Stimulated activated CD8-positive, alpha-beta memory T cell treated with anti-CD3 and anti-CD28 coated beads, Interleukin-15, amount 100 ng/mL, for 48 hours (primary cell): ENCODE data around the gene ARFIP1.

ENCODE experiments used
- DNase-seq, 2 donors: peaks; one replicate each; pipeline ENCODE4 v3.0.0-alpha.2; 2020; ENCODE audit warnings: low read depth in 2 of 2

The ARFIP1 gene

GRCh38 chr4:152938237-152938947 lies 158.6 kb downstream of the ARFIP1 start:
- DNase-seq: no peak

DNA sequence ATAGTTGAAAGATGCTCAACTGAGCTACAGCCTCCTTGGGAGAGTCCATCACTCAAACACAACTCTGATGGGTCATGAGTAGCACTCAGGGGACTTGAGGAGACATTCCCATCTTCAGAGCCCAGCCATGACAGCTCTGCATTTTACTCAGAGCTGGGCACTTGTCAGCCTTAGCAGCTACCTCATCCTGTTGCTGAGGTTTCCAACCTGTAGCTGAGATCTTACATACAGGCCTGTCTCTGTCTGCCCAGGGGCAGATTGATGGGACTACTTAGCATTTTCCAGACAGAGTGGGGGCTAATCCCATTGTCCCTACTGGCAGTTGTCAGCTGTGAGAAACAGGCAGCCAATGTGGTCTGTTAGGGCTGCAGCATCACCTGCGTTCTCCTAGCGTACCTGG lies 159.9 kb downstream of the ARFIP1 start:
- no peak for DNase-seq

DNA sequence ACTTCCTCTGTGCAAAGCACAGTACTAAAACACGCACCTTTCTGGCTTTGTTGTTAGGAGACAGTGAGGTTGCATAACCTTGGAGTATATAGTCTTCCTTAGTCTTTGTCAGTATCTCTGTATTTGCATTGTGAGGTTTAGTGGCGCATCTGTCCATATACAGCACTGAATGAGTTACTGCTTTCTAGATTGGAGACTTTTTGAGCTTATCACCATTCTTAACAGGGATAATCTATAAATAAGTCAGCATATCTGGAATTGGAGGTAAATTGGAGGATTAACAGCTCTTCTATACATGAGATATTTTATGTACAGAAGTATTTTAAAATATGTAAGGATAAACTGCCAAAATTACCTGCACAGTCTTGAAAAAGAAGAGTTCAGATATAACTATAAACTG lies 160.7 kb downstream of the ARFIP1 start:
- DNase-seq: no peak

GRCh38 chr4:152941411-152941810 lies 161.7 kb downstream of the ARFIP1 start:
- DNase-seq: no peak

DNA sequence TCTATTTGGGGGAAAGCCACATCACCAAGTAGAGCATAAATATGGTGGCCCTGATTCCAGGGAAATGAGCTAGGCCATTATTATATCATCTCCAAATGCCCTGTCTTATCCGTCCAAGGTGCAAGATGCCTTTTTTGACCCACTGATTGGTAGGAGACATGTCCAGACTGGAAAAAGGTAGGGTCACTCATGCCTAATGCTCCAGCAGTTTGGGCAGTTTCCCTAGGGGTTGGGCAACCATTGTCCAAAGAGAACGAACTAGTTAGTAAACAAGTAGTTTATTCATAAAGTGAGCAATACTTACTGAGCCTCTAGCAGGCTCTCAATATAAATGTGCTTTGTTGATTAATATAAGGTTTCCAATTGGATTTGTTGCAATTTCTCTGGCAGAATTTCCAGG lies 162.6 kb downstream of the ARFIP1 start:
- no peak for DNase-seq

DNA sequence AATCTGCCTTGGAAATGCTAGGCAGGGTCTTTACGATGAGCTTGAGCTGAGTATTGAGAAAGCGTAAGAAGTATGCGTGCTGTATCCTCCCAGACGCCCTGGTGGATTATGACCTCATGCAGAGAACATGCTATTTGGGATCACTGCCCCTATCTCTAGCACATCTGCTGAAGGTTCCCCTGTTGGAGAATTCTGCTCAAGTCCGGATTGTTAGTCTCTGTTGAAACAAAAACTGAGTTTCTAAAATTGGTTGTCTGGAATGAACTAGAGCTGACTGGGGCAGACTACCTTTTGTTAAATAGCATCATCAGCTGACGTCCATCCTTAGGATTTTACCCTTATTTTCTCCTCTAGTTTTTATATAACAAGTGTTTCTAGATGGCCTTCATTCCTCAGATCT lies 163.9 kb downstream of the ARFIP1 start:
- DNase-seq: no peak

DNA sequence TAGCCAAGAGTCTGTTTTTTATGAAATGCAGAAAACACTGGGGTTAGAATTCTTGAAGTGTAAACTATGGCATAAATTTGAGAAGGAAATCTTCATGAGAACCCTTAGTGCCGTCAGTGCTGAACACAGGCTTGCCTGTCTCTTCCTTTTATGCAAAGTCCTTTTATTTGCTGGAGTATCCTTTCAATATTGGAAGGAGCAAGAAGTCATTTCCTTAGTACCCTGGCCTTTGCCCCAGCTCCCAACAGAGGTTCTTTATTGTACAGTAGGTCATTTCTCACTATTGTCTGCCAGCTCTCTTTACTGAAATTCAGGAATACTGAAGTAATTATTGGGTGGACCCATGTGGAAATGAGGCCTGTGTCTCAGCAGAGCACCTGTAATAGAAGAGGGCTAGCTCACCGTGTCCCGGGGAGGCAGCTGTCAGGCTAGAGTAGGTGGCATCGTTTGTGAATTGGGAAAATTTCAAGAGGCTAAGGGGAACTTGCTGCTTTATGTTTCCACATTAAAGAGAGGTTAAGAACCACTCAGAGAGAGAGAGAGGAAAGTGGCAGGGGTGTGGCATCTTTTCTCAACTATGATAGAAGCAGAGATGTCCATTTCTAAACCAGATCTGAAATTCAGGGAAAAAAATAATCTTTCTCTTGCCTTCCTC lies 165.0 kb downstream of the ARFIP1 start:
- no peak for DNase-seq

DNA sequence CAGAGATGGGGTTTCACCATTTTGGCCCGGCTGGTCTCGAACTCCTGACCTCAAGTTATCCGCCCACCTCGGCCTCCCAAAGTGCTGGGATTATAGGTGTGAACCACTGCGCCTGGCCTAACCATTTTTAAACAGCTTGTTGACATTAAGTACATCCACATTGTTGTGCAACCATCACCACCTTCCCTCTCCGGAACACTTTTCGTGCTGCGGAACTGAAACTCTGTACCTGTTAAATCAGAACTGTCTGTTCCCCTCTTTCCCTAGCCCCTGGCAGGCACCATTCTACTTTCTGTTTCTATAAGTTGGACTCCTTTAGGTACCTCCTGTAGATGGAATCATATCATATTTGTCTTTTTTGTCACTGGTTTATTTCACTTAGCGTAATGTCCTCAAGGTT lies 165.9 kb downstream of the ARFIP1 start:
- DNase-seq: no peak

DNA sequence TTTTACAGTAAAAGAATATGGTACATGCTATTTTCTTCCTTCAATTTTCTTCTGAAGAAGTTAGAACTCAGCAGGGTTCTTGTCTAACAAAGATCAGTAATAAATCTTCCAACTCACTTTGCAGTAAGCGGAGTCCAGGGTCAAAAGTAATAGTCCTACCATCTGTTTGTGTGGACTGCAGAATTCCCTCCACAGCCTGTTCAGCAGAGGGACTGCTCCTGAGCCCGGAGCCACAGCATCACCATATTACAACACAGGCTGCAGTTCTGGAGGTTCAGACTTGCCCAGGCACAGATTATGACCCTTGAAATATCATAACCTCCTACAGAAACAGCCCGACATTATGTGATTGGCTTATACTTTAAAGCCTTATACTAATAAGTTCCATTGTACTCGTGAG lies 166.7 kb downstream of the ARFIP1 start:
- no peak for DNase-seq

DNA sequence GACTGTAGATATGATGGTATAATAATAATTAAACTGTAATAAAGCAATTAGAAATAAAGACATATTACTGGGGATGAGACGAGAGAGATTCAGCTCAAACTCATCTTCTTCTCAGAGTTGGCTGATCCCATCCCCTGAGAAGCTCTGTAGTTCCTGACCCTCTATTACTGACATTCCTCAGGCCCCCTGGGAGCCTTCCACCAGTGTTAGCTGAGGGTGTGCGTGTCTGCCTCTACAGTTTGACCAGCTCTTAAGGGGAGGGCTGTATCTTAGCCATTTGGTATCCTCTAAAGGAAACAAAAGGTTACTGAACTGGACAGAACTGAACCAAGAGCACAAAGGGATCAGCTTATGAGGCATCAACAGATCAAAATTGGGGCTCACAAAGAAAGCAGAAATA lies 167.6 kb downstream of the ARFIP1 start:
- DNase-seq: no peak

DNA sequence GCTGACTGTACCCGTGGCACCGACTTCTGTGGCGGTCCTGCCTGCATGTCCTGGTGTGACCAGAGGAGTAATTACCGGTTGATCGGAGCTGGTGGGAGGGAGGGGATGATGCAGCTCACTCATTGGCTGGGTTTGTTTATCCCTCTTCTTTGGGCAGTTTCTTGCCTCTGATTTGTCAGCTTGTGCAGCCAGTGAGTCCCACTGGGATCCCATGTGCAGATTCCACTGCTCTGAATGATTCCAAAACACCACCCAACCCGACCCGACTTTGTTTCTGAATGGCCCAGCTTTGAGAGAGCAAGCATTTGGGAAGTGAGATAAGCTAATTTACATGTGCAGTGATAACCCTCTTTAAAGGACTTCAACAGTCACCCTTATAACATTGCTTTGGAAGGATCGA lies 170.2 kb downstream of the ARFIP1 start:
- DNase-seq: no peak

- no peak for DNase-seq
These were observed 170.9 kb downstream of the ARFIP1 start for GRCh38 chr4:152950402-152951274.

GRCh38 chr4:152951348-152951747 lies 171.6 kb downstream of the ARFIP1 start:
- DNase-seq: no peak

DNA sequence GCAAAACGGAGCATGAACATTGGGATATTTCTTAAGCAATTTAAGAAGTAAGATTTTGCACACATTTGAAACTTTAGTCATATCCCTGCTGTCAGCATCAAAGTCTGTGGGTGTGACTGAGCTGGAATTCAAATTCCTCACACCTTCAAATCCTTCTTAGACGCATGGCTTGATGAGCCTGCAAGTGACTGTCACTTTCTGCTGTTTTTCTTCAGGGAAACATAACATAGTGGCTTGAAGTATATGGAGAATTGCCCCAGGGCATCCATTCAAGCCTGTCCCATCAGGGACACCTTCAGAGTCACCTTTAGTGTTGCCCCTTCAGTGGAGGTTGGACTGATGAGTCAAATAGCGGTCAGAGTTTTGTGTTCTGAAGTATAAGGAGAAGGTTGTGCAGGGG lies 173.8 kb downstream of the ARFIP1 start:
- no peak for DNase-seq

DNA sequence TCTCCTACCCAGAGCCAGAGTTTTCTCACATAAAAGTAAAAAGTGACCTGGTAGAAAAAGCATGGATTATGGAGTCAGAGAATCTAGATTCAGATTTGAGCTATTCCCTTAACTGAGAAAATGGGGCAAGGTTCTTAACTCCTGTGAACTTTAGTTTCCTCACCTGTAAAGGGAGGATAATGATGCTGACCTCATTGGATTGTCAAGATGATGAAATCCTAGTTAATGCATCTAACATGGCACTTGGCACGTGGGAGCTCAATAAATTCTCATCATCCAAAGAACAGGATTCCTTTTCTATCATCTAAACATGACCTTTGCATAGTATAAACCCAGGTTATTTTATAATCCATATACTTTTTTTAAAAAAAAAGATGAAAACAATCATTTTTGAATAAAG lies 175.0 kb downstream of the ARFIP1 start:
- DNase-seq: no peak

- no peak for DNase-seq
These were observed 176.4 kb downstream of the ARFIP1 start for GRCh38 chr4:152956147-152956546.

GRCh38 chr4:152956650-152957436 lies 177.1 kb downstream of the ARFIP1 start:
- no peak for DNase-seq

DNA sequence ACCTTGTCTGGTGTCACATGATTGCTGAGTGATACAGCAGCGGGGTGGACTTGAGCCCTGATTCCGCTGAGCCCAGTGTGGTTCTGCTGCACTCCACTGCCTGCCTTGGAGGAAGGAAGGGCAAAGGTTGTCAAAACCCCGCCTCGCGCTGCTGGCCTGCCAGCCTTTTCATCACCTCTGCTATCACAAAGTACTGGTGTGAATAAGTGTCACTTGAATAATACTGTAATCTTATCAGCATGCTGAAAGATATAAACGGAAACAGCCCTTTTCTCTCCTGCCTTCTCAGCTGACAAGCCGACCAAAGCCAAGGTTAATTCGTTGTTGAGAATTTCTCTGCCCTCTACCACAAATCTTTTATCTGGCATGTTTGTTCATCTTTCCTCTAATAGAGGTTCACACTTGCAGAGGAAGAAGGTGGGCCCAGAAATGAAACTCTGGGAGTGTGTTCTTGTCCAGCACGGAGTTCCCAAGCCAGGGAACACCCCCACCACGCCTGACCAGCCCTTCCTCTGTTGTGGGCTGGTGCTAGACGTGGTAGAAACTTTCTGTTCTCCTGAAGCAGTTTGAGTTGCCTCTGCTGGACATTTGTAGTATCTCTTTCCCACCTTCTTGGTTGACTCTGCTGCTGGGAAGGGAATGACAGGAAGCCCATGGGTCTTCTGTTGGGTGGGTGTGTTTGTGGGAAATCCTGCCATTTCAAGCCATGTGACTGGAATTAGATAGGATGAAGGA lies 177.8 kb downstream of the ARFIP1 start:
- DNase-seq: no peak

DNA sequence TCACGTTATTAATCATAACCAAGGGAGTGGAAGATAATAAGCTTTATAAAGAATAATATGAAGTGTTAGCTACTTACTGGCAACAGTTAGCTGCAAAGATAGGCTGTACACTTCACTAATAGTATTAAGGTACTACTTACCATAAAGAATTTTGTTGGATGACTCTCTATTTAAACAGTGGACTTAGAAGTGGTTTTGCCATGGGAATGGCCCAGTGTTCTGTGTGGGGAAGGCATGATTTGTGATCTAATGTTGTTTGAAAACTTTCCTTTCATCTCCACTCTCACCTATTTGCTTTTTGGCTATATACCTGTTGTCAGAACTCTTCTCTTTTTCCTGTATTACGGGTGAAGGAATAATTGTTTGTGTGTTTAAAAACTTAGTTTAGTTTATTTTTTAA lies 179.3 kb downstream of the ARFIP1 start:
- DNase-seq: no peak

- no peak for DNase-seq
These were observed 180.3 kb downstream of the ARFIP1 start for GRCh38 chr4:152960082-152960481.
